Measurements from ENCODE around the gene TM6SF1.
"Not testable (repeated sequence)": the region's sequence is repeated elsewhere in the genome, so short reads cannot be mapped to it uniquely, and the experiment has no call there.

TM6SF1 gene

DNA sequence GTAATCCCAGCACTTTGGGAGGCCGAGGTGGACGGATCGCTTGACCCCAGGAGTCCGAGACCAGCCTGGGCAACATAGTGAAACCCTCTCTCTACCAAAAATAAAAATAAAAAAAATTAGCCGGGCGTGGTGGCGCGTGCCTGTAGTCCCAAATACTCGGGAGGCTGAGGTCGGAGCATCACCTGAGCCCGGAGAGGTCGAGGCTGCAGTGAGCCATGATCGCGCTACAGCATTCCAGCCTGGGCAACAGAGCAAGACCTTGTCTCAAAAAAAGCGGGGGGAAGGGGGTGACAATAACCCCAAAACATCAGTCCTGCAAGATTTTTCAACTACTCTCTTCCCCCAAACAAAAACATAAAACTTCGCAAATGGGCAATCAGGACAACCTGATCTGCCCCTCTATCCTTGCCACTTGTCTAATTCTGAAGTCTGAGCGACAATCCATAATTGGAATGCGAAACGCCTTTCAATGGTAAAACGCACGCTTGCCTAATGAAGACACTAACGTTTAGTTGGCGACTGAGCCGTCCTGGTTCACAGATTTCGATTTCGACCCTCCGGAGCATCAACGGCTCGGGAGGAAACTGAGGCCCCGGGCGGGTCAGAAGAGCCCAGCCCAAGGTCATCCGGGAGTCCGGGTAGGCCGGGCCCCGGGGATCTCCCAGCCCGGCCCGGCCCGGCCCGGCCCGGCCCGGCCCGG, 41.3 kb upstream of the TM6SF1 start:
- TF ChIP-seq, protein P1, sequence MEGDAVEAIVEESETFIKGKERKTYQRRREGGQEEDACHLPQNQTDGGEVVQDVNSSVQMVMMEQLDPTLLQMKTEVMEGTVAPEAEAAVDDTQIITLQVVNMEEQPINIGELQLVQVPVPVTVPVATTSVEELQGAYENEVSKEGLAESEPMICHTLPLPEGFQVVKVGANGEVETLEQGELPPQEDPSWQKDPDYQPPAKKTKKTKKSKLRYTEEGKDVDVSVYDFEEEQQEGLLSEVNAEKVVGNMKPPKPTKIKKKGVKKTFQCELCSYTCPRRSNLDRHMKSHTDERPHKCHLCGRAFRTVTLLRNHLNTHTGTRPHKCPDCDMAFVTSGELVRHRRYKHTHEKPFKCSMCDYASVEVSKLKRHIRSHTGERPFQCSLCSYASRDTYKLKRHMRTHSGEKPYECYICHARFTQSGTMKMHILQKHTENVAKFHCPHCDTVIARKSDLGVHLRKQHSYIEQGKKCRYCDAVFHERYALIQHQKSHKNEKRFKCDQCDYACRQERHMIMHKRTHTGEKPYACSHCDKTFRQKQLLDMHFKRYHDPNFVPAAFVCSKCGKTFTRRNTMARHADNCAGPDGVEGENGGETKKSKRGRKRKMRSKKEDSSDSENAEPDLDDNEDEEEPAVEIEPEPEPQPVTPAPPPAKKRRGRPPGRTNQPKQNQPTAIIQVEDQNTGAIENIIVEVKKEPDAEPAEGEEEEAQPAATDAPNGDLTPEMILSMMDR (IDR thresholded peaks at IDR 0.05; ENCODE audit: low read depth, low read length), result no peak
- DNase-seq (ENCODE audit: extremely low read depth, low read depth), result no peak

DNA sequence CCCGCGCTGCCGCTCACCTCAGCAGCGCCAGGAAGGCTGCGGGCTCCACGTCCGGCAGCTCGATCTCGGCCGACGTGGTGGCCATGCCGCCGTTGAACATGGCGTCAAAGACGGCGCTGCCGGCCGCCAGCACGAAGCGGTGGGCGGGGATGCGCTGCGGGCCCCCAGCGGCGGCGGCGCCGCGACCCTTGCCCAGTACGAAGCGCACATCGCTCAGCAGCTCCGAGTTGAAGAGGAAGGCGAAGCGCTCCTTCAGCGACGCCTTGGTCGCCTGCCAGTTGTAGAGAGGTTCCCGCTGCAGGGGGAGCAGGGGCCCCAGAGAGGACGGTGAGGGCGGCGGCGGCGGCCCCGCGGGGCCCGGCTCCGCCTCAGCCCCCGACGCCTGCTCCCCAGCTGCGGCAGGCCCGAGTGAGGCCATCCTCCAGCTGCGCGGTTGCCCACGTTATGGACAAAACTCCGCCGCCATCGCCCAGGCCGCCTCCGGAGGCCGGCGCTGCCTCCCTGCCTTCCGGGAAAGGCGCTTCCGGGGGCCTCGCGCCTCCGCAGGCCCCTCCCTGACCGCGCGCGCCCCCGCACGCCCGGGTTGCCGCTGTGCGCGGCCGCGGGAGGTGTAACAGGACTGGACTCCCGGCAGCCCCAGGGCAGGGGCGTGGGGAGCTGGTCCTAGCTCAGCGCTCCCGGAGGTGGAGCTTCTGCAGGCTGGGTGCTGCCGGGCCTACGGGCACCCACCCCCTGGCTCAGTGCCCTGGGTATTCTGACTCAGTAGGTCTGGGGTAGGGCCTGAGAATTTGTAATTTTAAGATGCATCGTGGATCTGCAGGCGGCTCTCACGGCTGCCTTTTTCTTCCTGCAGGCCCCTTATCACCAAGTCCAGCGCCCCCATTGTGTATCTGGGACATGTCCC, 40.5 kb upstream of the TM6SF1 start, which contains the start of gene BTBD1:
Gene BTBD1 (minus strand): TSS at position 519 of the 904 bp plus-strand sequence. CDS start 101 bp downstream, at position 418.
- peak; percentile 91 for DNase-seq (ENCODE audit: extremely low read depth, low read depth)
- TF ChIP-seq, protein P1 (IDR thresholded peaks at IDR 0.05; ENCODE audit: low read depth, low read length), result peak; percentile 9

DNA sequence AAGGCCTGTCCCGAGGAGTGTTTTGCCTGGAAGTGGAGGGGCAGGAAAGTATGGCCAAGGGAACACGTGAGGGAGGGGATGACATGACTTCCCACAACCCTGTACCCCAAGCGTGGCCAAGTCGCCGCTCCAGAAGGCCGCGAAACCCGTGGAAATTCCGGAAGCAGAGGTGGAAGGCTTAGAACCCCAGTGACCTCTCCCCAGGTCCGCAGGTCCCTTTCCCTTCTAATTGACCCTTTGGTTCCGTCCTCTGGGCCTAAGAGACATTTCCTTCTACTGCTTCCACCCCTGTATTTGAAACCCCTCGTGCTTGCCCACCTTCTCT, 39.8 kb upstream of the TM6SF1 start:
- DNase-seq (ENCODE audit: extremely low read depth, low read depth), result no peak
- TF ChIP-seq, protein P1 (IDR thresholded peaks at IDR 0.05; ENCODE audit: low read depth, low read length), result no peak

DNA sequence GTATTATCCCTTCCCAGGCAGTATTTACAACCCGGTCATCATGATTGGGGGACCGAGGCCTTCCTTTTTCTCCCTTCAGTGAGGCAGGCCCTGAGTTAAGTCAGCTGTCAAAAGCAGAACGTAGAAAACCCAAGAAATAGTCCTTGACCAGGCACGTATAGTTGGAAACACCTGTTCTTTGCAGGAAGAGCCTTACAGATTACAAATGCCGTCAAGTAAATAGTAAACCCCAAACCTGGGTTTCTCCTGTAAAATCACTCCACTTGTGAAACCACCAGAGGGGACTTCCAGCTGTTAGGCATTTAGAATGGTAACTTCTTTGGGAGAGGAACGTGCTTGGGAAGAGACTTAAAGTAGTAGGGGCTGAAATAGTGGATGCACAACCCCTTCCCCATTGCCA, 39.4 kb upstream of the TM6SF1 start:
- no peak for DNase-seq (ENCODE audit: extremely low read depth, low read depth)
- TF ChIP-seq, protein P1 (IDR thresholded peaks at IDR 0.05; ENCODE audit: low read depth, low read length), result no peak

DNA sequence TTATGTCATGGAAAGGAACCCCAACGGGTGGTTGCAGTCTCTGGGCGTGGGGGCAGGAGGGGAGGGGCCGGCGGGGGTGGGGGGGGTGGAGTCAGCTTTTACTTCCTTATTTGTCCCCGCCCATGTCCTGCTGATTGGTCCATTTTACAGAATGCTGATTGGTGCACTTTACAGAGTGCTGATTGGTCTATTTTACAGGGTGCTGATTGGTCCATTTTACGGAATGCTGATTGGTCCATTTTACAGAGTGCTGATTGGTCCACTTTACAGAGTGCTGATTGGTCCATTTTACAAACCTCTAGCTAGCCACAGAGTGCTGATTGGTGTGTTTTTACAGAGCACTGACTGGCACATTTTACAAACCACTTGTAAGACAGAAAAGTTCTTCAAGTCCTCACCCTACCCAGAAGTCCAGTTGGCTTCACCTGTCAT, 38.2 kb upstream of the TM6SF1 start:
- DNase-seq (ENCODE audit: extremely low read depth, low read depth), result not testable (repeated sequence)

DNA sequence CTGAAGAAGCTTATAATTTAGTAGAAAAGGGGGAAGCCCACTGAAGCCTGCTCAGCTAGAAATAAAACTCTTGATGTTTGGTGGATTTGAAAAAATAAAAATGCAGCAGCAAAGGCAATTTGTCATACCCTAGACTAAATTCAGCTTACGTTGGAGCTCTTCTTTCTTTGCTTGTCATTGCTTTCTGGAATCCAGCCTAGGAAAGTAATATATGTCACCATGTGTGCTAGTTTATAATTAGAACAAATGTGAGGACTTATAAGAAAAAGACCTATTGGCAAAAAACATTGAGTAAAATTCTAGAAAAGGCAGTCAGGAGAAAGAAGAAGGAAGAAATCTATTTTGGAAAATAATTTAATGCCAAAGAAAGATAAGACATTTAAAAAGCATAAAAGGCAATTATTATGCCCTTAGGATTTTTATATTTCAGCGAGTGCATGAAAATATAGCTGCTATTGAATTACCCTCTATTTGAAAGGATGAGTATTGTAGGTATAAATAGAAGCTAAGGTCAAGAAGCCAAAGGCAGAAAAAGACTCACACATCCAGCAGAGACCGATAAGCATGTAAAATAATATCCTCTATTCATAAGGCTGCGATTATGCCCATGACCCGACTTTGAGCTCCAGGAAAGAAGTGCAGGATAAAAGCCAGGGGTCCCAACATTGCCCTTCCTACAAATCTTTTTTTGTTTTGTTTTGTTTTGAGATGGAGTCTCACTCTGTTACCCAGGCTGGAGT, 29.8 kb upstream of the TM6SF1 start:
- TF ChIP-seq, protein P1 (IDR thresholded peaks at IDR 0.05; ENCODE audit: low read depth, low read length), result no peak
- no peak for DNase-seq (ENCODE audit: extremely low read depth, low read depth)

DNA sequence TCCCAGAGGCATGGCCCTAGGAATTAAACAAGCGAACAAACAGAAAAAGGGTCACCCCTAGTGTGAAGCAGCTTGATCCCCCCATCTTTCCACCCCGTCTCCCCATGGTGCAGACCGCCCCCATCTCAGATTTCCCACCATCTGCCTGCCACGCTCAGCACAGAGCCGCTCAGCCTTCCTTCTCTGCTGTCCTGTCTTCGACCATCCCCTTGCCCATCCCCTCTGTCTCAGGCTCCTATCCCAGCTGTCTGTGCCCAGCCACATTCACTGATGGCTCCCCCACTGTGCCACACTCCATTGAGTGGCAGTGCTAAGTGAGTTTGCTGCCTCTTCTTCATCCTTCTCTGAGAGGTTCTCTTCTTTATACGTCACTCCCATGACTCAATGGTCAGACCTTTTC, 28.7 kb upstream of the TM6SF1 start:
- DNase-seq (ENCODE audit: extremely low read depth, low read depth), result no peak
- TF ChIP-seq, protein P1 (IDR thresholded peaks at IDR 0.05; ENCODE audit: low read depth, low read length), result no peak

Data from AG09319 (cell line).